BE2C (cell line): ENCODE data around the gene USF1.

Experiments used
- DNase-seq: peaks from one replicate; pipeline ENCODE4 v3.0.0-alpha.2; 2020
- H3K27me3 ChIP-seq: fragments of 250-450 bp; sonication (Bioruptor Pico); 2 replicates; pipeline ENCODE4 v1.5.1; 2020; ENCODE audit warnings: mild to moderate bottlenecking
- H3K36me3 ChIP-seq: fragments of 250-450 bp; sonication (Bioruptor Pico); 2 replicates; pipeline ENCODE4 v1.5.1; 2020; ENCODE audit warnings: mild to moderate bottlenecking
- H3K4me1 ChIP-seq: fragments of 250-450 bp; sonication (Bioruptor Pico); 2 replicates; pipeline ENCODE4 v1.5.1; 2020
- H3K4me3 ChIP-seq: 2 replicates; pipeline ENCODE4 v1.5.1; 2011; ENCODE audit warnings: low read depth, low read length
- H3K9me3 ChIP-seq: fragments of 250-450 bp; sonication (Bioruptor Pico); 2 replicates; pipeline ENCODE4 v1.5.1; 2020
- TF ChIP-seq, protein P1 (sequence below): IDR thresholded peaks from 2 replicates; pipeline ENCODE4 v1.5.1; 2012; ENCODE audit warnings: mild to moderate bottlenecking, low read depth, low read length

USF1 gene

GRCh38 chr1:161073474-161074121 is 27.8 kb upstream of the USF1 start:
- no peaks in the 10 kb centered on the region for H3K4me1 ChIP-seq
- TF ChIP-seq, protein P1, sequence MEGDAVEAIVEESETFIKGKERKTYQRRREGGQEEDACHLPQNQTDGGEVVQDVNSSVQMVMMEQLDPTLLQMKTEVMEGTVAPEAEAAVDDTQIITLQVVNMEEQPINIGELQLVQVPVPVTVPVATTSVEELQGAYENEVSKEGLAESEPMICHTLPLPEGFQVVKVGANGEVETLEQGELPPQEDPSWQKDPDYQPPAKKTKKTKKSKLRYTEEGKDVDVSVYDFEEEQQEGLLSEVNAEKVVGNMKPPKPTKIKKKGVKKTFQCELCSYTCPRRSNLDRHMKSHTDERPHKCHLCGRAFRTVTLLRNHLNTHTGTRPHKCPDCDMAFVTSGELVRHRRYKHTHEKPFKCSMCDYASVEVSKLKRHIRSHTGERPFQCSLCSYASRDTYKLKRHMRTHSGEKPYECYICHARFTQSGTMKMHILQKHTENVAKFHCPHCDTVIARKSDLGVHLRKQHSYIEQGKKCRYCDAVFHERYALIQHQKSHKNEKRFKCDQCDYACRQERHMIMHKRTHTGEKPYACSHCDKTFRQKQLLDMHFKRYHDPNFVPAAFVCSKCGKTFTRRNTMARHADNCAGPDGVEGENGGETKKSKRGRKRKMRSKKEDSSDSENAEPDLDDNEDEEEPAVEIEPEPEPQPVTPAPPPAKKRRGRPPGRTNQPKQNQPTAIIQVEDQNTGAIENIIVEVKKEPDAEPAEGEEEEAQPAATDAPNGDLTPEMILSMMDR, result no peak

GRCh38 chr1:161072751-161073449 is 27.1 kb upstream of the USF1 start:
- Histone ChIP-seq H3K9me3 (no peaks in the 10 kb centered on the region), H3K4me1 (no peaks in the 10 kb centered on the region), H3K4me3 (no peak overlapping the region), H3K36me3 (no peaks in the 10 kb centered on the region), H3K27me3 (no peaks in the 10 kb centered on the region)
- DNase-seq, result no peak
- TF ChIP-seq, protein P1, result no peak

More at GRCh38 chr1:161073474-161074121, 27.8 kb upstream of the USF1 start:
- no peak overlapping the region for H3K4me3 ChIP-seq
- no peaks in the 10 kb centered on the region for H3K27me3 ChIP-seq
- no peaks in the 10 kb centered on the region for H3K36me3 ChIP-seq
- DNase-seq, result no peak
- H3K9me3 ChIP-seq, result no peaks in the 10 kb centered on the region

DNA sequence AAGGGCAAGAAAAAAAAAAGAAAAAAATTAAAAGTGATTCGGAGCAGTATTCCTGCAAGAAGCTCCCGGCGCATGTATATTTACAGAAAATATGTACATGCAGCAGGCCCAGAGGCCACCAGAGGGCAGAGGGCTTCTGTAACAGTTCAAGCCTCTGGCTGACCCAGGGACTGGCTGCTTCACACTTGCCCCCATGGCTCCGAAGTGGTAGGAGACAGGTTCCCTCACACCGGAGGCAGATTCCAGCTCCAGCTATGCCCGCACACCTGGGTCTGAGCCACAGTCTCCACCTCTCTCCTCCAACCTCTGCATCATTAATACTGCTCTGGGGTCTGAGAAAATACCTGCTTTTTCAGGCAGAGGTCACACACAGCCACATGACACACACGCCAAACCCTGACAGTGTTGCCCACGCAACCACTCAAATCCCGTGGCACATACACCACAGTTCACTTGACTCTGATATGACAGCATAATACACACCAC is 26.2 kb upstream of the USF1 start:
- Histone ChIP-seq H3K9me3 (no peaks in the 10 kb centered on the region), H3K27me3 (no peaks in the 10 kb centered on the region), H3K36me3 (no peaks in the 10 kb centered on the region), H3K4me3 (no peak overlapping the region), H3K4me1 (no peaks in the 10 kb centered on the region)
- TF ChIP-seq, protein P1, result peak; percentile 66
- peak; percentile 60 for DNase-seq

- no peaks in the 10 kb centered on the region for H3K27me3 ChIP-seq
- H3K36me3 ChIP-seq, result no peaks in the 10 kb centered on the region
- DNase-seq, result no peak
- H3K4me3 ChIP-seq, result no peak overlapping the region
- TF ChIP-seq, protein P1, result no peak
- H3K9me3 ChIP-seq, result no peaks in the 10 kb centered on the region
- H3K4me1 ChIP-seq, result no peaks in the 10 kb centered on the region
Measured at GRCh38 chr1:161070761-161071160, 25.0 kb upstream of the USF1 start.

DNA sequence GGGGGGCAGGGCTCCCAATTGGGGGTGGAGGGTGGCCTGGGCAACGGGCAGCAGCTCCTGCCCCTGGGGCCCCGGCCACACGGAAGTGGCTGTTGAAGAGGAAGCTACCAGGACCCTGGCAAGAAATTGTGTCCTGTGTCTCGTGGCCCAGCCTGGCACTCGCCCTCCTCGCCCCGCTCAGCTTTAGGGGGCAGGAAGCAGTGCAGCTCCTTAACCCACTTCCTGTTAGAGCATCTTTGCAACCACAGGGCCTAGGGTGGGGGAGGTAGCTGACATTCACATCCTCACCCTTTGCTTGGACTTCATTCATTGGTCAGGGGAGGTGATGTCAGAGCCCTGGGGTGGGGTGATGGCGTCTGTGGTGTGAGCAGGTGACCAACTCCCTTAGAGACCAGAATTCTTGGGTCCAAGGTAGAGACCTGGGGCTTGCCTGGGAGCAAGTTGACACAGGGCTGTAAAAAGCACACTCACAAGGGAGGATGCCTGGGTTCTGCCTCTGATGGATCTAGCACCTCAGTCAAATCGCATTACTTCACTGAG is 24.0 kb upstream of the USF1 start, which contains the start of gene ARHGAP30:
TSS of gene ARHGAP30 (minus strand) at position 161 of the 540 bp plus-strand sequence. CDS start 267 bp downstream, outside the sequence.
- Histone ChIP-seq H3K4me1 (no peaks in the 10 kb centered on the region), H3K36me3 (no peaks in the 10 kb centered on the region), H3K27me3 (no peaks in the 10 kb centered on the region; the same call in 1 of the 2 replicates), H3K9me3 (no peaks in the 10 kb centered on the region), H3K4me3 (no peak within 1 kb of the TSS)
- DNase-seq, result no peak
- TF ChIP-seq, protein P1, result no peak
